Fibroblast of skin of scalp (primary cell): ENCODE results near the gene PCDHGB1.
A peak's percentile ranks its signal among the peaks of the same experiment; 100 is the strongest.
"Not testable (repeated sequence)": the region's sequence is repeated elsewhere in the genome, so short reads cannot be mapped to it uniquely, and the experiment has no call there.

Experiments used
- DNase-seq: peaks from one replicate; pipeline ENCODE4 v3.0.0-alpha.2; 2013

Gene PCDHGB1

GRCh38 chr5:141384471-141385267, 34.8 kb downstream of the PCDHGB1 start:
- DNase-seq = no peak

DNA sequence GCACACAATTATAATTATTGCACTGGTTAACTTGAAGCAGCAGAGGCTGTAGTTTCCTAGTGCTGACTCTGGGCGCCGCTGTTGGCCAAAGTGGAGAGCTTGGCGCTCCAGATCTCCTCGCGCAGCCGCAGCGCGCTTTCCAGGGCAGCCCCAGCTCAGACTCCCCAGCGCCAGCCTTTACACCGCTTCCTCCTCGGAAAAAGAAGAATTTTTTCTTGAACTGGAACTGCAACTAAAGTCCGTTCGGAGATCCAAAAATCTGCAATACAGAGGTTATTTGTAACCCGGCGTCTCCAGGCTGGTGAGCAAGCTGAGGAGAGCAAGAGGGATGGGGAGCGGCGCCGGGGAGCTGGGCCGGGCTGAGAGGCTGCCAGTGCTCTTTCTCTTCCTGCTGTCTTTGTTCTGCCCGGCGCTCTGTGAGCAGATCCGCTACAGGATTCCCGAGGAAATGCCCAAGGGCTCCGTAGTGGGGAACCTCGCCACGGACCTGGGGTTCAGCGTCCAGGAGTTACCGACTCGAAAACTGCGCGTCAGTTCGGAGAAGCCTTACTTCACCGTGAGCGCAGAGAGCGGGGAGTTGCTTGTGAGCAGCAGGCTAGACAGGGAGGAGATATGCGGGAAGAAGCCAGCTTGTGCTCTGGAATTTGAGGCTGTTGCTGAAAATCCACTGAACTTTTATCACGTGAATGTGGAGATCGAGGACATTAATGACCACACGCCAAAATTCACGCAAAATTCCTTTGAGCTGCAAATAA, 37.8 kb downstream of the PCDHGB1 start, which contains the start of gene PCDHGB4:
TSS of gene PCDHGB4 (plus strand) at position 142 of the 755 bp plus-strand sequence. CDS start at position 329, 187 bp downstream.
- DNase-seq = peak; percentile 65

- DNase-seq = no peak
These were observed 38.8 kb downstream of the PCDHGB1 start for GRCh38 chr5:141388661-141389060.

DNA sequence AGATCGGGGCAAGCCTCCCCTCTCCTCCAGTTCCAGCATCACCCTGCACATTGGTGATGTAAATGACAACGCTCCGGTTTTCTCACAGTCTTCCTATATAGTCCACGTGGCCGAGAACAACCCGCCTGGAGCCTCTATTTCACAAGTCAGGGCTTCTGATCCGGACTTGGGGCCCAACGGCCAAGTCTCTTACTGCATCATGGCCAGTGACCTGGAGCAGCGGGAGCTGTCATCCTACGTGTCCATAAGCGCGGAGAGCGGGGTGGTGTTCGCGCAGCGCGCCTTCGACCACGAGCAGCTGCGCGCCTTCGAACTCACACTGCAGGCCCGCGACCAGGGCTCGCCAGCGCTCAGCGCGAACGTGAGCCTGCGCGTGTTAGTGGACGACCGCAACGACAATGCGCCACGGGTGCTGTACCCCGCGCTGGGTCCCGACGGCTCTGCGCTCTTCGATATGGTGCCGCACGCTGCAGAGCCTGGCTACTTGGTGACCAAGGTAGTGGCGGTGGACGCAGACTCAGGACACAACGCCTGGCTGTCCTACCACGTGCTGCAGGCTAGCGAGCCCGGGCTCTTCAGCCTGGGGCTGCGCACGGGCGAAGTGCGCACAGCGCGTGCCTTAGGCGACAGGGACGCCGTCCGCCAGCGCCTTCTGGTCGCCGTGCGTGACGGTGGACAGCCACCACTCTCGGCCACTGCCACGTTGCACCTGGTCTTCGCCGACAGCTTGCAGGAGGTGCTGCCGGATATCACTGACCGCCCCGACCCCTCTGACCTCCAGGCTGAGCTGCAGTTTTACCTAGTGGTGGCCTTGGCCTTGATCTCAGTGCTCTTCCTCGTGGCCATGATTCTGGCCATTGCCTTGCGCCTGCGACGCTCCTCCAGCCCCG, 39.5 kb downstream of the PCDHGB1 start:
- no peak for DNase-seq

DNA sequence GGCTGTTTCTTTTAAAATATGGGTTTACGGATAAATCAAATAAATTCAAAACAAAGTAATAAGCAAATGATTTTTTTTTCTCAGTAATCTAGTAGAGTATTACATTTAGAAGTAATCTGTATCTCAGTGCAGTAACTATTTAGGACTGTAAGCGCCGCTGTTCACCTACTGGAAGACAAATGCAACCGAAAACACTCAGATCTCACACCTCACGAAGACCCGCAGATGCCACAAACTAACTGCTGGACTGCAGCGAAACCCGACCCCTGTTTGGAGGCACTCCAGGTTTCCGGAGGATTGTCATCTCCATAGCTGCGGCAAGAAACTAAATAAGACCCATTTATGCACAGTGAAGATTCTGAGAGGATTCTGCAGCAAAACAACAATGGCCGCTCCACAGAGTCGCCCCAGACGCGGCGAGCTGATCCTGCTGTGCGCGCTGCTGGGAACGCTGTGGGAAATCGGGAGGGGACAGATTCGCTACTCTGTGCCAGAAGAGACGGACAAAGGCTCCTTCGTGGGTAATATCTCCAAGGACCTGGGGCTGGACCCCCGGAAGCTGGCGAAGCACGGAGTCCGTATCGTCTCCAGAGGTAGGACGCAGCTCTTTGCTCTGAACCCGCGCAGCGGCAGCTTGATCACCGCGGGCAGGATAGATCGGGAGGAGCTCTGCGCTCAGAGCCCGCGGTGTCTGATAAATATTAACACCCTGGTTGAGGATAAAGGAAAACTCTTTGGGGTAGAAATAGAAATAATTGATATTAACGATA, 42.7 kb downstream of the PCDHGB1 start, which contains the start of gene PCDHGA8:
TSS of gene PCDHGA8 (plus strand) at position 205 of the 770 bp plus-strand sequence. CDS start at position 386, 181 bp downstream.
- peak; percentile 38 for DNase-seq

DNA sequence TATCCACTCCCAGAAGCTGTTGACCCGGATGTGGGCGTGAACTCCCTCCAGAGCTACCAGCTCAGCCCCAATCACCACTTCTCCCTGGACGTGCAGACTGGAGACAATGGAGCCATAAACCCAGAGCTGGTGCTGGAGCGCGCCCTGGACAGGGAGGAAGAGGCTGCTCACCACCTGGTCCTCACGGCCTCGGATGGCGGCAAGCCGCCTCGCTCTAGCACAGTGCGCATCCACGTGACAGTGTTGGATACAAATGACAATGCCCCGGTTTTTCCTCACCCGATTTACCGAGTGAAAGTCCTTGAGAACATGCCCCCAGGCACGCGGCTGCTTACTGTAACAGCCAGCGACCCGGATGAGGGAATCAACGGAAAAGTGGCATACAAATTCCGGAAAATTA, 43.4 kb downstream of the PCDHGB1 start:
- no peak for DNase-seq

DNA sequence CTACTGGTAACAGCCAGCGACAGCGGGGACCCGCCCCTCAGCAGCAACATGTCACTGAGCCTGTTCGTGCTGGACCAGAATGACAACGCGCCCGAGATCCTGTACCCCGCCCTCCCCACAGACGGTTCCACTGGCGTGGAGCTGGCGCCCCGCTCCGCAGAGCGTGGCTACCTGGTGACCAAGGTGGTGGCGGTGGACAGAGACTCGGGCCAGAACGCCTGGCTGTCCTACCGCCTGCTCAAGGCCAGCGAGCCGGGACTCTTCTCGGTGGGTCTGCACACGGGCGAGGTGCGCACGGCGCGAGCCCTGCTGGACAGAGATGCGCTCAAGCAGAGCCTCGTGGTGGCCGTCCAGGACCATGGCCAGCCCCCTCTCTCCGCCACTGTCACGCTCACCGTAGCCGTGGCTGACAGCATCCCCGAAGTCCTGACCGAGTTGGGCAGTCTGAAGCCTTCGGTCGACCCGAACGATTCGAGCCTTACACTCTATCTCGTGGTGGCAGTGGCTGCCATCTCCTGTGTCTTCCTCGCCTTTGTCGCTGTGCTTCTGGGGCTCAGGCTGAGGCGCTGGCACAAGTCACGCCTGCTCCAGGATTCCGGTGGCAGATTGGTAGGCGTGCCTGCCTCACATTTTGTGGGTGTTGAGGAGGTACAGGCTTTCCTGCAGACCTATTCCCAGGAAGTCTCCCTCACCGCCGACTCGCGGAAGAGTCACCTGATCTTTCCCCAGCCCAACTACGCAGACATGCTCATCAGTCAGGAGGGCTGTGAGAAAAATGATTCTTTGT, 44.7 kb downstream of the PCDHGB1 start:
- DNase-seq = not testable (repeated sequence)

- peak; percentile 69 for DNase-seq
These were observed 48.1 kb downstream of the PCDHGB1 start, which contains the start of gene PCDHGB5 for GRCh38 chr5:141397756-141398551. TSS of gene PCDHGB5 (plus strand) at chr5:141397947. CDS start at chr5:141398128, 181 bp downstream.

DNA sequence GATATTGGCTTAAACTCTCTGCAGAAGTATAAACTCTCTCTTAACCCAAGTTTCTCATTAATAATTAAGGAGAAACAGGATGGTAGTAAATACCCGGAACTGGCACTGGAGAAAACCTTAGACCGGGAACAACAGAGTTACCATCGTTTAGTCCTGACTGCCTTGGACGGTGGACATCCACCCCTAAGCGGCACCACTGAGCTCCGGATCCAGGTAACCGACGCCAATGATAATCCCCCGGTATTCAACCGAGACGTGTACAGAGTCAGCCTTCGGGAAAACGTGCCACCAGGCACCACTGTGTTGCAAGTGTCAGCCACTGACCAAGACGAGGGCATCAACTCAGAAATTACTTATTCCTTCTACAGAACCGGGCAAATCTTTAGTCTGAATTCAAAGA, 48.7 kb downstream of the PCDHGB1 start:
- no peak for DNase-seq

GRCh38 chr5:141399555-141400258, 49.8 kb downstream of the PCDHGB1 start:
- DNase-seq = no peak
